Measurements from ENCODE around the gene ONECUT3.

DNA sequence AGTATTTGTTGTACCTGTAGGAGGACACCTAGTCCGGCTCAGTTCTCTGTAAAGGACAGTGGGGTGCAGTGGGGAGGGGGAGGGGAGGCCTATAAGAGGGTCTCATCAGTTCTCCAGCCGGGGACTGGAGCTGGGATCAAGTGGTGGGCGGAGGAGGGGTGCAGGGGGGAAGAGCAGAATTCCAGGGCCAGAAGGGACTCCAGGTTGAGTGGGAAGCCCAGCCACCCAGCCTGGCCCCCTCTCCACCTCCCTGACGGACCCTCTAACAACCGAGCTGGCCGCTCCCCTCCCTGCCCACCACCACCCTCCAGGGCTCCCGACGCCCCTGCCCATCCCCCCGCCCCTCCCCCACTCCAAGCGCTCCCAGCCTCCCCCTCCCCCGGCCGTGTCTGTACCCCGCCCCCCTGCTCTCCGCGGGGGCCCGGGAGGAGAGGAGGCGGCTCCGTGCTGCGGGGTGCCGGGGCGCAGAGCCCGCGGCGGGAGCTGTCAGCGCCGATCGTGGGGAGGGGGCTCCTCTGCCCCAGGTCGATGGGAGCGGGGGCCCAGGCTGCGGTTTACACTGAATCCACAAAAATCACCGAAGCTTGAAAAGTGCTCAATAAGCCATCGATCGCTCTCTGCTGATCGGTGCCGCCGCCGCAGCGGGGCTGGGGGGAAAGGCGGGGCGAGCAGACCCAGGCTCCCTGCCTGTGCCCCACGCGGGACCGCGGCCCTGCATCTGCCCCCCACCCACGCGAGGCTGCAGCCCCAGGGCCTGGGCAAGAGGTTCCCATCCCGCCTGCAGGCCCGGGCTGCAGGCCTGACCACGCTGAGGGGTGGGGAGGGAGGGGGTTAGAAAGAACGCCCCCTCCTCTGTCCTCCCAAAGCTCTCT, 34.6 kb upstream of the ONECUT3 start:
- TF ChIP-seq EZH2phosphoT487 (IDR thresholded peaks at IDR 0.05; ENCODE audit: borderline replicate concordance, low read depth, low read length), result no peak
- TF ChIP-seq, protein P1, sequence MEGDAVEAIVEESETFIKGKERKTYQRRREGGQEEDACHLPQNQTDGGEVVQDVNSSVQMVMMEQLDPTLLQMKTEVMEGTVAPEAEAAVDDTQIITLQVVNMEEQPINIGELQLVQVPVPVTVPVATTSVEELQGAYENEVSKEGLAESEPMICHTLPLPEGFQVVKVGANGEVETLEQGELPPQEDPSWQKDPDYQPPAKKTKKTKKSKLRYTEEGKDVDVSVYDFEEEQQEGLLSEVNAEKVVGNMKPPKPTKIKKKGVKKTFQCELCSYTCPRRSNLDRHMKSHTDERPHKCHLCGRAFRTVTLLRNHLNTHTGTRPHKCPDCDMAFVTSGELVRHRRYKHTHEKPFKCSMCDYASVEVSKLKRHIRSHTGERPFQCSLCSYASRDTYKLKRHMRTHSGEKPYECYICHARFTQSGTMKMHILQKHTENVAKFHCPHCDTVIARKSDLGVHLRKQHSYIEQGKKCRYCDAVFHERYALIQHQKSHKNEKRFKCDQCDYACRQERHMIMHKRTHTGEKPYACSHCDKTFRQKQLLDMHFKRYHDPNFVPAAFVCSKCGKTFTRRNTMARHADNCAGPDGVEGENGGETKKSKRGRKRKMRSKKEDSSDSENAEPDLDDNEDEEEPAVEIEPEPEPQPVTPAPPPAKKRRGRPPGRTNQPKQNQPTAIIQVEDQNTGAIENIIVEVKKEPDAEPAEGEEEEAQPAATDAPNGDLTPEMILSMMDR (conservative IDR thresholded peaks at IDR 0.05; ENCODE audit: low read length), result no peak

All from OCI-LY7 (cell line).